Measurements from ENCODE around the gene CTPS1.

CTPS1 gene

GRCh38 chr1:41024953-41025352 lies 45.5 kb downstream of the CTPS1 start:
- DNase-seq (ENCODE audit: low read depth): no peak

- no peak for DNase-seq (ENCODE audit: low read depth)
These were observed 46.7 kb downstream of the CTPS1 start for GRCh38 chr1:41025979-41026819.

GRCh38 chr1:41028034-41028642 lies 48.6 kb downstream of the CTPS1 start:
- DNase-seq (ENCODE audit: low read depth): no peak

- no peak for DNase-seq (ENCODE audit: low read depth)
These were observed 51.5 kb downstream of the CTPS1 start for GRCh38 chr1:41030872-41031616.

- DNase-seq (ENCODE audit: low read depth): no peak
These were observed 52.7 kb downstream of the CTPS1 start for GRCh38 chr1:41032147-41032546.

GRCh38 chr1:41033272-41033671 lies 53.8 kb downstream of the CTPS1 start:
- no peak for DNase-seq (ENCODE audit: low read depth)

GRCh38 chr1:41037116-41037903 lies 57.8 kb downstream of the CTPS1 start:
- no peak for DNase-seq (ENCODE audit: low read depth)

- no peak for DNase-seq (ENCODE audit: low read depth)
These were observed 58.6 kb downstream of the CTPS1 start for GRCh38 chr1:41038110-41038509.

GRCh38 chr1:41041614-41042270 lies 62.2 kb downstream of the CTPS1 start:
- no peak for DNase-seq (ENCODE audit: low read depth)

GRCh38 chr1:41044187-41044586 lies 64.7 kb downstream of the CTPS1 start:
- no peak for DNase-seq (ENCODE audit: low read depth)

- peak; percentile 32 for DNase-seq (ENCODE audit: low read depth)
These were observed 66.2 kb downstream of the CTPS1 start for GRCh38 chr1:41045740-41046139.

- DNase-seq (ENCODE audit: low read depth): no peak
These were observed 66.9 kb downstream of the CTPS1 start for GRCh38 chr1:41046347-41046775.

GRCh38 chr1:41048540-41048939 lies 69.0 kb downstream of the CTPS1 start:
- DNase-seq (ENCODE audit: low read depth): no peak

GRCh38 chr1:41051022-41051421 lies 71.5 kb downstream of the CTPS1 start:
- no peak for DNase-seq (ENCODE audit: low read depth)

GRCh38 chr1:41053316-41053715 lies 73.8 kb downstream of the CTPS1 start:
- no peak for DNase-seq (ENCODE audit: low read depth)

- DNase-seq (ENCODE audit: low read depth): no peak
These were observed 77.4 kb downstream of the CTPS1 start for GRCh38 chr1:41056907-41057306.

Measured in GM04504 (cell line).